C4-2B (cell line): Measurements from ENCODE around the gene VPS39.

Experiments used
- H3K27ac ChIP-seq: fragments of 450-650 bp; 2 replicates; pipeline ENCODE4 v1.5.1; 2017
- ZFX ChIP-seq: fragments of 450-650 bp; IDR thresholded peaks from 2 replicates; pipeline ENCODE4 v1.6.1; 2017
- TF ChIP-seq, protein P1 (sequence below): fragments of 450-650 bp; conservative IDR thresholded peaks from 2 replicates; pipeline ENCODE4 v1.5.1; 2017; ENCODE audit warnings: mild to moderate bottlenecking

Gene VPS39

DNA sequence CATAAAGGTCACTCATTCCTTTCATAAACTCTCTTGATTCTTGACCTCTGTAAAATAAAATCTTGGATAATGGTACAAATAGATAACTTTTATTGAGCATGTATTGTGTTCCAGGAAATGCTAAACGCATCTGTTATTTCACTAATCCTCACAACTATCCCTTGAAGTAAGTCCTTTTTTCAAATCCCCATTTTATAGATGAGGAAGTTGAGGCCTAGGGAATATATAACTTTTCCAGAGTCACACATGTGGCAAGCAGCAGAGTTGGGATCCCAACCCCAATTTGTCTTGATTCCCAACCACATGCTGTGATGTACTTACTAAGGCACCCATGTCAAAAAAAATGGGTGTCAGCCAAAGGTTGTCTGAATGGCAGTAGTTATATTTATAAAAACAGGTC lies 6.3 kb downstream of the VPS39 start:
- no peak overlapping the region for H3K27ac ChIP-seq
- TF ChIP-seq, protein P1, sequence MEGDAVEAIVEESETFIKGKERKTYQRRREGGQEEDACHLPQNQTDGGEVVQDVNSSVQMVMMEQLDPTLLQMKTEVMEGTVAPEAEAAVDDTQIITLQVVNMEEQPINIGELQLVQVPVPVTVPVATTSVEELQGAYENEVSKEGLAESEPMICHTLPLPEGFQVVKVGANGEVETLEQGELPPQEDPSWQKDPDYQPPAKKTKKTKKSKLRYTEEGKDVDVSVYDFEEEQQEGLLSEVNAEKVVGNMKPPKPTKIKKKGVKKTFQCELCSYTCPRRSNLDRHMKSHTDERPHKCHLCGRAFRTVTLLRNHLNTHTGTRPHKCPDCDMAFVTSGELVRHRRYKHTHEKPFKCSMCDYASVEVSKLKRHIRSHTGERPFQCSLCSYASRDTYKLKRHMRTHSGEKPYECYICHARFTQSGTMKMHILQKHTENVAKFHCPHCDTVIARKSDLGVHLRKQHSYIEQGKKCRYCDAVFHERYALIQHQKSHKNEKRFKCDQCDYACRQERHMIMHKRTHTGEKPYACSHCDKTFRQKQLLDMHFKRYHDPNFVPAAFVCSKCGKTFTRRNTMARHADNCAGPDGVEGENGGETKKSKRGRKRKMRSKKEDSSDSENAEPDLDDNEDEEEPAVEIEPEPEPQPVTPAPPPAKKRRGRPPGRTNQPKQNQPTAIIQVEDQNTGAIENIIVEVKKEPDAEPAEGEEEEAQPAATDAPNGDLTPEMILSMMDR: no peak
- no peak for TF ChIP-seq ZFX

DNA sequence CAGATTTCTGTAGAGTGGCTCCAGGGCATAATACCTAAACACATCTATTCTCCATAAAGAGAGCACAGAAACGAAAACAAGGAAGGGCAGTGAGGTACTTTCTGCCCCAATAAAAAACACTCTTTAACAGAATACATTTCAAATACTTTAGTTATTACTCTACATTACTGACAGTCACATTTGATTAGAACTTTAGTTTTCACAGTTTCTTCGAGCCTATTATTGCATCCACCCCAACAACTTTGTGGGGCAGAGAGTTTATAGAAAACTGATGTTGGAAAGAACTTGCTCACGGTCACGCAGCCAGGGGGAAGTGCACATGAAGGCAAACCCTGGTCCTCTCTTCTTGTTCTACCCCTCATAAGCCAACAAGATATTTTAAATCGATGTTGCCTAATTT lies 9.0 kb downstream of the VPS39 start:
- no peak overlapping the region for H3K27ac ChIP-seq
- TF ChIP-seq, protein P1: no peak
- TF ChIP-seq ZFX: no peak

DNA sequence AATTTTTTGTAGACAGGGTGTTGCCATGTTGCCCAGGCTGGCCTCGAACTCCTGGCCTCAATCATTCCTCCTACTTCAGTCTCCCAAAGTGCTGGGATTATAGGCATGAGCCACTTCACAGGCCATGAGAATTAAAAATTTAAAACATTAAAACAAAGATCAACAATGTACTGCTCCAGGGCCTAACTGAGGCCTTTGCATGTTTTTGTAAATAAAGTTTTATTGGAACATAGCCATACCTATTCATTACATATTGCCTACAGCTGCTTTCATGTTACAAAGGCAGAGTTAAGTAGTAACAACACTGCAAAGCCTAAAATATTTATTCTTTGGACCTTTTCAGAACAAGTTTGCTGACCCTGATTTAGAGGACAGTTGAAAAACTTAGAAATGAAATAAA lies 9.6 kb downstream of the VPS39 start:
- TF ChIP-seq, protein P1: no peak
- no peak for TF ChIP-seq ZFX
- no peak overlapping the region for H3K27ac ChIP-seq

DNA sequence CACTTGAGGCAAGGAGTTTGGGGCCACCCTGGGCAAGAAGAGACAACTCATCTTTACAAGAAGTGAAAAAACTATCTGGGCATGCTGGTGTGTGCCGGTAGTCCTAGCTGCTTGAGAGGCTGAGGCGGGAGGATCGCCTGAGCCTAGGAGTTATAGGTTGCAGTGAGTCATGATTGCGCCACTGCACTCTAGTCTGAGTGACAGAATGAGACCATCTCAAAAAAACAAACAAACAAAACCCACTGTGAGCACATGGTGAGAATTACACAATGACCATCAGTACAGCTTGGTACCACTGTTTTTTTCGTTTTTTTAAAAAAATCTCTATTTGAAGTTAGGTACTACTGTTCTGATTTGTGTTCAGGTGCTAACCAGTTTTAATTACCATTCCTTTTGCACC lies 13.6 kb downstream of the VPS39 start:
- no peak overlapping the region for H3K27ac ChIP-seq
- no peak for TF ChIP-seq ZFX
- TF ChIP-seq, protein P1: no peak

DNA sequence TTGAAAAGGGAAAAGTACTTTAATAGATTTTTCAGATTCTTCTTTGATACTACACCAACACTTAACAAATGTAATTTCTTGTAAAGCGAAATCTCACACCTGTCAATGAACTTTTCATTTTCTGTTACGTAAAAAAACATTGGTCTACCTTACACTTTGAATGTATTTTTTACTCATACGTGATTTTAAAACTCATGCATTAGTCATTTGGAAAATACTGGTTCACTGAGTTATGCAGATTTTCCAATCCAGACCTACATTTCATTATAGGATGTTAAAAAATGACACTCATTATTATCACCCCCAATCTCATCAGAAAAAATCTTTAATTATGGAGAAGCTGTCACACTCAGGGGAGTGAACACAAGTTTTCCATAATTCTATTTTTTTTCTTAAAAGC lies 14.7 kb downstream of the VPS39 start:
- no peak overlapping the region for H3K27ac ChIP-seq
- TF ChIP-seq ZFX: no peak
- TF ChIP-seq, protein P1: no peak

DNA sequence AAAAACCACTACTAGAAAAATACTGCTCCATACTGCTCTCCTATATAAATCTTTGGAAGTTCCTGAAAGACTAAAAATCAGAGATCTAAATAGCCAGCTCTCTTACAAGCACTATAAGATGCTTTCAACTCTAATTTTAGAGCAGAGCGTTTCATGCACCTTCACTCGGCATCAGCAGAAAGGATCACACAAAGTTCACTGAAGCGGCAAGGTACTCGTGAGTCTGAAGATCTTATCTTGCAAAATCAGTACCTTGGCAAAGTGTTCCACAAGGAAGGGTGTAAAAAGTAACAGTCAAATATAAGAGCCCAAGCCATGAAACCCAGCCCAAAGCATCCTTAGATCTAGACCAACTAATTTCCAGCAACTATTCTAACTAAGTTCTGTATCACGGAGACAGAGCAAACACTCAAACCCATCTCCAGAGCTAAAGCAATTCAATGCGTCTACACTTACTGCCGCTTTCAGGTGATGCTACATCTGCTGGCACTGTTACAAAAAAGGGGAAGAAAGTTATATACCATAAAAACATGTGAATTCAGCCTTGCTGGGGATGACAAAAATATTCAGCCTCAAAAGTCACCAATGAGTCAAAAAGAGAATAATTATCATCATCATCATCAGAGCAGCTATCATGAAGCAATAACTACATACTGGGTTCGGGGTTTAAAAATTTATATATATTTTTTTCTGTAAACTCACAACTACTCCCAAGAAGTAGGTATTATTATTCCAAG lies 16.3 kb downstream of the VPS39 start:
- no peak for TF ChIP-seq ZFX
- TF ChIP-seq, protein P1: no peak
- no peak overlapping the region for H3K27ac ChIP-seq

DNA sequence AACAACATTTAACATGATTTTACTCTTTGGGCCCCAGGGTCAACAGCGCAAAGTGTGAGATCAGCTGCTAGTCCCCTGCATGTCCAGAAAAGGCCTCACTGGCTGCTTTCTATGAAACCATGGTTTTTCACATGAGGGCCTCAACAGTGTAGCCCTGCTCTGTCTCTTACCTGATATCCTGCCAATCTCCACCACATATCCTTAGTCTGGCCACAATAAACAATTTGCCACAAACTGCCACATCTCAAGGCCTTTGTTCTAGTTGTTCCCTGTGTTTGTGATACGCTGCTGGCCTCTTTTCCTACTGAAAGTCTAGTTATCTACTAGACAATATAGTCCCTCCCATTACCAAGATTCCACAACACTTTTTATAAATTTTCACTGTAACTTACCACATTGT lies 17.7 kb downstream of the VPS39 start:
- H3K27ac ChIP-seq: no peak overlapping the region

More for the DNA sequence above, 17.7 kb downstream of the VPS39 start:
- TF ChIP-seq ZFX: no peak
- TF ChIP-seq, protein P1: no peak
